Fibroblast of skin of abdomen (primary cell): ENCODE data around the gene NGF. TPM values are rescaled to one million over a fixed set of nuclear protein-coding genes. Genes with fewer than 3 reads are reported as not detected.
"Not testable (repeated sequence)": the region's sequence is repeated elsewhere in the genome, so short reads cannot be mapped to it uniquely, and the experiment has no call there.

Source experiments
- DNase-seq: peaks from one replicate; pipeline ENCODE4 v3.0.0-alpha.2; 2013
- polyA plus RNA-seq, 2 experiments: library from polyadenylated mRNA; unstranded; fragments of 120-200 nt; gene quantifications; one replicate each; pipeline ENCODE4 v1.2.1, GENCODE V29; 2013; ENCODE audit not compliant: insufficient read length in 2 of 2

NGF gene
- polyA plus RNA-seq (2013, experiment 1 of 2; ENCODE audit: insufficient read length): 15.6 TPM
- polyA plus RNA-seq (2013, experiment 2 of 2; ENCODE audit: insufficient read length): 15.4 TPM

DNA sequence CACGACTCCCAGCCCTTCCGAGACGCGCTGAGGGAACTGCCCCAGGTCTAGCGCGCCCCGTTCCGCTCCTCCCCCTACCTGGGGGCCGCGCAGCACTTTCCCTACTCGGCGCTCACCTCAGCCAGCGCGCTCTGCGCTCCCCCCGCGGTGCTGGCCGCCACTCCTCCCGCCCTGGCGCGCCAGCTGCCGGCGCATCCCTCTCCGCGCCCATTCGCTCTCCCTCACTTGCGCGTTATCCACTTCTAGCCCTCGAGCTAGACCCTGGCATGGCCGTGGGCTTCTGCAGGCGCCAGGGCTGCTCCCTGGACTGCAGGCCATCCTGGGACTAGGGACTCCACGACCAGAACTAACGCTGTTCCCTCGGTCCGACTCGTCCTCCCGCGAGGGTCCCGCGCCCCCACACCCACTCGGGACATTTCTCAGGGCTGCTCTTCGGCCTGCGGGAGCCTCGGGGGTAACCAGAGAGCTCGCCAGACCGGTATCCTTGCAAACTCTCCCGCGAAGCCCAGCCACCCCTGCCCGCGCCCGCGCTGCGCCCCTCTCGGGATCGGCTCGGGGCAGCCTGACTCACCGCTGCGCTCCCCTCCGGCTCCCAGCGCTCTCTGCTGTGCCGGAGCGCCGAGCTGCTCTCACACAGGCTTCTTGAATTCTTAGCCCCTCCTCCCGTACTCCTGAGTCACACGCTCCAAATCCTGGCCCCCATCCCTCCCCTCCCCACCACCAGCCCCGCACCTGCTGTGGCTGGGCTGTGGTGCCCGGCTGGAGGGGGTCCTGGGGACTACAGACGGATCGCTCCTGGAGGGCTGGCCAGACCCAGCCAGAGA lies at the start of gene NGF:
Gene NGF (minus strand): TSS at position 617 of the 824 bp plus-strand sequence. CDS start 51,454 bp downstream, outside the sequence.
- peak; percentile 82 for DNase-seq

GRCh38 chr1:115383455-115383854 lies 45.4 kb upstream of the NGF start:
- DNase-seq: not testable (repeated sequence)

- DNase-seq: no peak
Observed at GRCh38 chr1:115379943-115380342, 41.9 kb upstream of the NGF start.

DNA sequence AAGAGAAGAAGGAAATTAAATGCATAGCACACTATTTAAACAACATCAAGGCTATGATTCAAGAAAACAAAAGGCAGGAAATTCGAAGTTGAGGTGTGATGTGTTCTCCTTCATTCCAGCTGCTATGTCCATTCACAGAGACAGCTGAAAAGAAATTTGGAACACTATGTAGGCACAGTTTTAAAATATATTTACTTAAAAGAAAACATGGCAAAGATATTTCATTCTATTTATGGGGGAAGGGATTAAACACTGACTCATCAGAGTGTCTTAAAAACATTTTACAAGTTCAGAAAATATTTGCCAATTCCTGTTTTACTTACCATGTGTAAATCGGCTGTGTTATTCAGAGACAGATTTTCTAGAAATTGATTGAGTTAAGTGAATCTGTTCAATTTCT lies 39.4 kb upstream of the NGF start:
- peak; percentile 26 for DNase-seq

GRCh38 chr1:115374598-115374997 lies 36.5 kb upstream of the NGF start:
- no peak for DNase-seq

GRCh38 chr1:115373305-115373704 lies 35.3 kb upstream of the NGF start:
- peak; percentile 87 for DNase-seq

DNA sequence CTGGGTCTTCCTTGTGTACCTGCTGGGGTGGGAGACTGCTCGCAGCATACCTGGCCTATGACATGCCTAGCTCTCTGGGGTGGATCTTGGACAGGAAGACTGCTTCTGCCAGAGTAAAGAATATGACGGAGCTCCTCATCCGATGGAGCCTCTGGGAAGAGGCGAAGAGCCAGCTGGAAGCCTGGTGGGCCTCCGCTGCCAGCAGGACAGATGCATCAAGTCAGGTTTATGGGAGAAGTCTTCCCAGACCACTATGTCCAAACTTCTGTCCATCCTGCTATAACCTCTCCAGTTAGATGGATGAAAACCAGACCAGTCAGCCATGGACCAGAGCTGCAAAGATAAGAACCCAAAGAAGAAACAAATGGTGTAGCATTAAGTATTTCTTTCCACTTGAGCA lies 27.7 kb upstream of the NGF start:
- no peak for DNase-seq

GRCh38 chr1:115364780-115365155 lies 26.7 kb upstream of the NGF start:
- DNase-seq: no peak

GRCh38 chr1:115364046-115364779 lies 26.2 kb upstream of the NGF start:
- peak; percentile 93 for DNase-seq

DNA sequence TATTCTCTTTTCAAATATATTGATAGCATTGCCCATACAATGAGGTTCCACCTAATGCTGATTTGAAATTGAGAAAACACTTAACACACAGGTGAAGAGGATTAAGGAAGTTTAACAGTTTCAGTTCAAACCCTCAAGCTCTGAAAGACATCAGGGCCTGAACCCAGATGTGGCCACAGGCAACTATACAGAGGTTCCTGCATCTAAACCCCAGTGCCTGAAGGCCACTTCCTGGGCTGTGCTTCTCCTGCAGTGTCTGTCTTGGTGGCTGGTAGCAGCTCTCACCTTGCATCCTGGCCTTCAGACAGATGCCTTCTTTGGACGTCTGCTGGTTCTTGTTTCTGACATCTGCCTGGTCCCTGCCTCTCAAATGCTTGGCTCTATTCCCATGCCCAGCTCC lies 25.1 kb upstream of the NGF start:
- no peak for DNase-seq

- not testable (repeated sequence) for DNase-seq
Observed at GRCh38 chr1:115360505-115361129, 22.6 kb upstream of the NGF start.

- DNase-seq: not testable (repeated sequence)
Observed at GRCh38 chr1:115359787-115360452, 21.9 kb upstream of the NGF start.

- no peak for DNase-seq
Observed at GRCh38 chr1:115356356-115356755, 18.3 kb upstream of the NGF start.

DNA sequence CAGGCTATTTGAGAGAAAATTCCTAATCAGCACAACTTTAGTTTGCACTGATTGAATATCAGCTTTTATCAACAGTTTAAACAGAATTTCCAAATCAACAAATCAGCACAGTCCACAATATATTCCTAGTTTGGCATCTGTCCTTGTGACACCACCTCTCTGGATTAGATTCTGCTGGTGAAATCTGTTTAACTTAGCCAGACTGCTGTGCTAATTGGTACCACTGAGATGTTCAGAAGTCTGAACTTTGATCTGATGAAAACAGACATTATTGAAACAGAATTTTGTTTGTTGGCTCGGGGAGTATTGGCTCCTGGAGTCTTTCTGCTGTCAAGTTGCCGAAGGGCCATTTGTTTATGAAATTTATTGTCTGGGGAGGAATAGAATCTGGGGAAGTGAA lies 17.0 kb upstream of the NGF start:
- DNase-seq: no peak

- no peak for DNase-seq
Observed at GRCh38 chr1:115351143-115351542, 13.1 kb upstream of the NGF start.

GRCh38 chr1:115348636-115349035 lies 10.6 kb upstream of the NGF start:
- DNase-seq: no peak

- DNase-seq: no peak
Observed at GRCh38 chr1:115347282-115347681, 9.2 kb upstream of the NGF start.

GRCh38 chr1:115343200-115343737 lies 5.2 kb upstream of the NGF start:
- no peak for DNase-seq

DNA sequence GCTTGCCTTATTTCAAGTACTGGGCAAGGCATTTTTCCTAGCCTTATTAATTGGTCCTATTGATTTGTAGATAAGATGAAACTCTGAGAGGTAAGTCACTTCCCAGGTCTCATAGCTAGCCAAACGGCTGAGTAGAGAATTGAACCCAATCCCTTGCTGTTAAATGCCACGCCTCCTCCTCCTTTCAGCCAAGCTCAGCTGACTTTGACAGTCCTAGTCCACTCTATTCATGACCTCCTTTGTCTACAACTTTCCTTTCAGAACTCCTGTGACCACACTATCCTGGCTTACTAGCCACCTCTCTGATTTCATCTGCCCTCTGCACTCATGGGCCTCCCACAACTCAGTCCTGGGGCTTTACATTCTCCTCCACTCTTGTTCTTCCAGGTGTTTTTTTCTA lies 3.9 kb upstream of the NGF start:
- DNase-seq: no peak

DNA sequence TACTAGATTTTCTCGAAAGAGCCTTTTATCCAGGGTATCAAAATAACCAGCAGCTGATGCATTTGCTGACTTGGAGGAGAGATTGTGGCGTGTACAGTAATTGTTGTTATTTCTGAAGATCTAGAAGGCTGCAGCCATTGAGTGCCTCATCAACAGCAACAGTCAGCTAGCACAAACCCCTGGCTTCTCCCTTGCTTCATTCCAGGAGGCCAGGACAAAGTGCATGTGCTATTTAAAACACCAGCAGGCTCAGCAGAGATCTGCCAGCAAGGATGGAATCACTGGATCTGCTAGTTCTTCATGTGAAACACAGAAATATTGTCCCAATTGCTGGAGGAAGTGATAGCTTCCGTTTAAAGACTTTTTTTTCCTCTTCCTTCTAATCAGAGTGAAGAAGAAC lies 2.8 kb upstream of the NGF start:
- DNase-seq: no peak

- DNase-seq: no peak
Observed at GRCh38 chr1:115338457-115338820, 390 bp upstream of the NGF start.

DNA sequence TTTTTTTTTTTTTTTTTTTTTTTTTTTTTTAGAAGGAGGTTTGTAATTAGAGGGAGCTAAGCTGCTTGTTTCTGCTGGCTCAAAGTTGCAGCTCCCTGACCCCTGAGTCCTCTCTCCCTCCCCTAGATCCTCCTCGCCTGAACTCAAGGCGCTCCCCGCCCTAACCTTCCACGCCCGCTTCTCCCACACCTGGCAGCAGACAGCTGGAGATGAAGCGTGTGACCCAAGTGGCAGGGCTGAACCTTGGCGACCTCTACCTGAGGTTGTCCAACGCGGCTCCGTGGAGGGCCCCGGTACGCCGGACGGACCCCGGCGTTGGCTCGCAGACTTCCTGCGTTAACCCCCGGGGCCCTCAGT lies 795 bp downstream of the NGF start:
- DNase-seq: no peak

DNA sequence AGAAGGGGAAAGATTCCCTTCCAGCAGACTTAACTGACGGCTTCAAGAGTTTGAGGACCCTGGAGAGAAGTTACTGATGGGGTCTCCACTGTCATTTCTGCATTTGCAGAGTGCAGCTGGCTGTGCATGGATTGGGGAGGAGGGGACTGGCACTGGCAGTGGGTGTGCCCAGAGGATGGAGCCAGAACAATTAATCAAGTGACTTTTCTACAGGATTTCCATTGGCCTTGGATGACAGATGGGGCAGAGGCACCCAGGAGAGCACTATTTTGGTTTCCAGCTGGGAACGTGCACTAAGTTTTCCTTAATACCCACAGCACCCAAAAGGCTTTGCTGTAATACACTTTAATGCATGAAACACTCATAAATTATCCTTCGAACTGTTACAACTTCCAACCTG lies 1.3 kb downstream of the NGF start:
- DNase-seq: no peak
